GM12878 (cell line): ENCODE results near the gene FAM47B. TPM values are rescaled to one million over a fixed set of nuclear protein-coding genes. Genes with fewer than 3 reads are reported as not detected.

Experiments used
- ATAC-seq: fragments of 200-7000 bp; cut with Tn5 transposase; 3 replicates; pipeline ENCODE4 v1.9.1; 2020; ENCODE audit warnings: mild to moderate bottlenecking, moderate library complexity
- BruUV-seq: library from RNA; stranded (reverse); fragments of 400-500 nt; replicated peaks from 2 replicates; lab custom pipeline; 2021; lab: Mats Ljungman, UMichigan
- CTCF ChIA-PET: fragments of 300-600 bp; sonication (Branson Sonifier 250); formaldehyde crosslinking; extraction: SDS; loops from one replicate; lab custom pipeline; 2021; ENCODE audit warnings: inconsistent platforms; lab: Yijun Ruan, JAX
- POLR2A ChIA-PET: fragments of 350-600 bp; formaldehyde crosslinking; extraction: SDS; loops from one replicate; lab custom pipeline; 2021; ENCODE audit warnings: inconsistent platforms; lab: Charles Lee
- RAD21 ChIA-PET: fragments of 300-600 bp; sonication (Branson Sonifier 250); formaldehyde crosslinking; loops from one replicate; lab custom pipeline; 2023; ENCODE audit warnings: antibody characterized with exemption; ENCODE audit not compliant: unreplicated experiment; lab: Charles Lee
- SMC1A ChIA-PET: fragments of 300-600 bp; sonication (Branson Sonifier 250); formaldehyde crosslinking; loops from one replicate; lab custom pipeline; 2023; ENCODE audit not compliant: unreplicated experiment, uncharacterized antibody; lab: Charles Lee
- DNase-seq: peaks from one replicate; pipeline ENCODE4 v3.0.0-alpha.2; 2011; ENCODE audit warnings: low read depth, low spot score
- FAIRE-seq: peaks from 3 replicates; lab custom pipeline; 2011; peaks lifted over from hg19 to GRCh38; lab: Jason Lieb, UNC
- H2AFZ ChIP-seq: 2 replicates; pipeline ENCODE4 v1.6.0; 2011; ENCODE audit warnings: low read depth, low read length, control low read depth; ENCODE audit not compliant: control insufficient read depth
- H3K27ac ChIP-seq: 2 replicates; pipeline ENCODE4 v1.5.1; 2011; ENCODE audit warnings: control low read depth; ENCODE audit not compliant: control insufficient read depth, insufficient read depth
- H3K27me3 ChIP-seq, 2 experiments: replicated peaks in 1 of 2; 2 replicates each; pipeline versions ENCODE4 v1.6.0 to v1.6.1; 2011; ENCODE audit warnings: low read length in 1 of 2; ENCODE audit not compliant: control insufficient read depth in 2 of 2, insufficient read depth in 2 of 2
- H3K36me3 ChIP-seq, 2 experiments: 2 replicates each; pipeline ENCODE4 v1.5.1; 2011; ENCODE audit warnings: low read length in 1 of 2; ENCODE audit not compliant: control insufficient read depth in 2 of 2, insufficient read depth in 2 of 2
- H3K4me1 ChIP-seq: 2 replicates; pipeline ENCODE4 v1.6.1; 2011; ENCODE audit warnings: mild to moderate bottlenecking, low read length, moderate library complexity, mixed read lengths; ENCODE audit not compliant: control insufficient read depth, insufficient read depth
- H3K4me2 ChIP-seq: 2 replicates; pipeline ENCODE4 v1.6.0; 2011; ENCODE audit warnings: control low read depth; ENCODE audit not compliant: control insufficient read depth, insufficient read depth
- H3K4me3 ChIP-seq: fragments of 200-600 bp; sonication (generic); 2 replicates; pipeline ENCODE4 v1.5.1; 2016
- H3K79me2 ChIP-seq: 2 replicates; pipeline ENCODE4 v1.6.0; 2011; ENCODE audit warnings: low read length; ENCODE audit not compliant: control insufficient read depth, insufficient read depth
- H3K9ac ChIP-seq: 2 replicates; pipeline ENCODE4 v1.8.0; 2011; ENCODE audit warnings: low read length, control low read depth, mixed read lengths; ENCODE audit not compliant: control insufficient read depth, insufficient read depth
- H3K9me3 ChIP-seq: replicated peaks from 3 replicates; pipeline ENCODE4 v1.5.1; 2011; ENCODE audit warnings: mild to moderate bottlenecking, low read length; ENCODE audit not compliant: control insufficient read depth, insufficient read depth
- H4K20me1 ChIP-seq: 2 replicates; pipeline ENCODE4 v1.6.0; 2011; ENCODE audit not compliant: control insufficient read depth, insufficient read depth
- ATF2 ChIP-seq: IDR thresholded peaks from 2 replicates; pipeline ENCODE4 v1.6.1; 2012; ENCODE audit warnings: low read length, inconsistent platforms
- CBX3 ChIP-seq: fragments of 200-600 bp; sonication (generic); IDR thresholded peaks from 2 replicates; pipeline ENCODE4 v1.6.1; 2016; ENCODE audit warnings: low read depth, borderline replicate concordance
- CHD2 ChIP-seq: IDR thresholded peaks from 2 replicates; pipeline ENCODE4 v1.6.1; 2011; ENCODE audit warnings: low read depth, low read length, improper control_type of control experiment, borderline replicate concordance
- GABPA ChIP-seq: IDR thresholded peaks from 2 replicates; pipeline ENCODE4 v1.6.1; 2014; ENCODE audit warnings: antibody characterized with exemption, low read depth, mild to moderate bottlenecking, inconsistent platforms
- HDAC6 ChIP-seq: fragments of 200-600 bp; sonication (generic); IDR thresholded peaks from one replicate; pipeline ENCODE4 v1.8.0; 2017; ENCODE audit warnings: antibody characterized with exemption; ENCODE audit not compliant: unreplicated experiment
- LARP7 ChIP-seq: fragments of 450-650 bp; IDR thresholded peaks from 2 replicates; pipeline ENCODE4 v1.6.1; 2017; ENCODE audit warnings: mild to moderate bottlenecking
- MTA3 ChIP-seq: IDR thresholded peaks from 2 replicates; pipeline ENCODE4 v1.6.1; 2012; ENCODE audit warnings: low read length, inconsistent platforms, borderline replicate concordance
- MXI1 ChIP-seq: fragments of 150-350 bp; IDR thresholded peaks from 2 replicates; pipeline ENCODE4 v1.6.1; 2011; ENCODE audit warnings: low read depth, mild to moderate bottlenecking, inconsistent platforms, low read length, improper control_type of control experiment
- NR2C1 ChIP-seq: fragments of 450-650 bp; IDR thresholded peaks from 2 replicates; pipeline ENCODE4 v1.6.1; 2017; ENCODE audit warnings: antibody characterized with exemption, mild to moderate bottlenecking, moderate library complexity
- POLR2AphosphoS5 ChIP-seq: IDR thresholded peaks from 2 replicates; pipeline ENCODE4 v1.6.1; 2011; ENCODE audit warnings: mild to moderate bottlenecking, low read length, inconsistent platforms
- RBBP5 ChIP-seq: fragments of 200-600 bp; sonication (generic); conservative IDR thresholded peaks from 2 replicates; pipeline ENCODE4 v1.6.1; 2016
- RCOR1 ChIP-seq: conservative IDR thresholded peaks from 2 replicates; pipeline ENCODE4 v1.6.1; 2012; ENCODE audit warnings: low read depth, low read length, improper control_type of control experiment
- SP1 ChIP-seq: IDR thresholded peaks from one replicate; pipeline ENCODE4 v1.6.1; 2011; ENCODE audit warnings: low read depth, low read length
- STAT3 ChIP-seq: IDR thresholded peaks from 2 replicates; pipeline ENCODE4 v1.6.1; 2011; ENCODE audit warnings: low read depth, low read length, improper control_type of control experiment
- SUPT20H ChIP-seq: IDR thresholded peaks from 2 replicates; pipeline ENCODE4 v1.6.1; 2011; ENCODE audit warnings: low read depth, mild to moderate bottlenecking, low read length, moderate library complexity, borderline replicate concordance; ENCODE audit not compliant: control insufficient read depth
- TCF7 ChIP-seq: IDR thresholded peaks from 2 replicates; pipeline ENCODE4 v1.6.1; 2014; ENCODE audit warnings: antibody characterized with exemption, borderline replicate concordance
- ZNF24 ChIP-seq: fragments of 450-650 bp; IDR thresholded peaks from 2 replicates; pipeline ENCODE4 v1.6.1; 2017; ENCODE audit warnings: antibody characterized with exemption, mild to moderate bottlenecking
- ZNF384 ChIP-seq: IDR thresholded peaks from 2 replicates; pipeline ENCODE4 v1.6.1; 2012; ENCODE audit warnings: low read depth, mild to moderate bottlenecking, low read length, improper control_type of control experiment, borderline replicate concordance
- ZNF622 ChIP-seq: fragments of 450-650 bp; IDR thresholded peaks from 2 replicates; pipeline ENCODE4 v1.6.1; 2017; ENCODE audit warnings: mild to moderate bottlenecking, inconsistent platforms
- ZZZ3 ChIP-seq: IDR thresholded peaks from 2 replicates; pipeline ENCODE4 v1.6.1; 2011; ENCODE audit warnings: low read depth; ENCODE audit not compliant: control insufficient read depth, insufficient read length
- WGBS: methylation state at CpG from one replicate; pipeline ENCODE4 v1.1.6; 2016; ENCODE audit warnings: low lambda C conversion rate; ENCODE audit not compliant: insufficient replicate concordance, insufficient coverage; ENCODE audit errors: missing lambda C conversion rate; 5-methylcytosine and 5-hydroxymethylcytosine counted together
- in situ Hi-C: fragments of 300-500 bp; cut with MboI; formaldehyde crosslinking; loops from 9 replicates; pipeline ENCODE4 v1.14.3; 2018; ENCODE audit warnings: mixed read lengths
- intact Hi-C: fragments of 100-400 bp; cut with micrococcal nuclease; formaldehyde crosslinking; loops from one replicate; pipeline ENCODE4 v1.14.2; 2022; ENCODE audit not compliant: unreplicated experiment
- polyA plus RNA-seq, 11 experiments: library from polyadenylated mRNA; depleted of rRNA in 4 of 11; unstranded in 6 of 11; stranded (reverse) in 5 of 11; fragments of >200 nt; fragmentation: Nextera tagmentation in 4 of 11; fragmentation: Illumina TruSeq in 1 of 11; extraction: Ambion mirVana in 4 of 11; extraction: Trizol in 1 of 11; gene quantifications; 1 replicate in 1 of 11; 2 replicates in 10 of 11; pipeline versions ENCODE4 v1.2.1 to v1.2.3, GENCODE V29; 2011 to 2016; ENCODE audit warnings: inconsistent platforms in 2 of 11, missing spikeins in 2 of 11, low read depth in 1 of 11
- total RNA-seq, 4 experiments: library from RNA; depleted of rRNA in 3 of 4; stranded (reverse); fragments of >200 nt in 3 of 4; fragmentation: Illumina TruSeq in 1 of 4; extraction: Trizol in 1 of 4; gene quantifications; 2 replicates each; pipeline versions ENCODE4 v1.2.1 to v1.2.3, GENCODE V29; 2013 to 2021

FAM47B gene
- total and polyA plus RNA-seq, 10 of the 15 experiments (the other 5 are each of a cell fraction or from before 2014, with no cell fraction given) = not detected

GRCh38 chrX:34987646-34988045 is 45.0 kb downstream of the FAM47B start:
- Histone ChIP-seq H2AFZ (no peak overlapping the region), H3K36me3 (no peaks in the 10 kb centered on the region), H3K9me3 (no peaks in the 10 kb centered on the region), H3K4me2 (no peak overlapping the region), H3K79me2 (no peaks in the 10 kb centered on the region), H3K4me3 (no peak overlapping the region), H4K20me1 (no peaks in the 10 kb centered on the region), H3K27me3 (no peaks in the 10 kb centered on the region), H3K27ac (no peak overlapping the region), H3K9ac (no peak overlapping the region), H3K4me1 (no peaks in the 10 kb centered on the region)
- 0% methylated on average over 1 of the region's 1 CpG for WGBS
- POLR2A ChIA-PET = no interaction called here
- FAIRE-seq (no peak), DNase-seq (no peak), ATAC-seq (no peak)
- BruUV-seq = no TSS peak
- TF ChIP-seq HDAC6 (no peak), RBBP5 (no peak), TCF7 (no peak), MTA3 (no peak), SP1 (no peak), CHD2 (no peak), SUPT20H (no peak), CBX3 (no peak), ZNF622 (no peak), LARP7 (no peak), RCOR1 (no peak), ZNF24 (no peak), STAT3 (no peak), ZNF384 (no peak), MXI1 (no peak), ZZZ3 (no peak), NR2C1 (no peak), ATF2 (no peak), POLR2AphosphoS5 (no peak), GABPA (no peak)
- intact Hi-C loops = no loop called here
- CTCF ChIA-PET = interaction anchor here (0.8 kb wide), 1 partner anchor 9 kb away, joined by 3 read pairs; no protein-coding TSS in a partner anchor
- SMC1A ChIA-PET = interaction anchor here (1.2 kb wide), 1 partner anchor 12 kb away, joined by 3 read pairs; no protein-coding TSS in a partner anchor
- RAD21 ChIA-PET = no interaction called here
- in situ Hi-C loops = no loop called here
